GM23248 (cell line): ENCODE data around the gene TLL1. TPM values are rescaled to one million over a fixed set of nuclear protein-coding genes. Genes with fewer than 3 reads are reported as not detected.

Experiments
- DNase-seq: peaks from one replicate; pipeline ENCODE4 v3.0.0-alpha.2; 2015
- H2AFZ ChIP-seq: fragments of 200-600 bp; sonication (generic); 2 replicates; pipeline ENCODE4 v1.6.1; 2016; ENCODE audit warnings: antibody characterized with exemption
- H3F3A ChIP-seq: fragments of 200-600 bp; sonication (generic); 2 replicates; pipeline ENCODE4 v1.6.1; 2016; ENCODE audit warnings: mild to moderate bottlenecking, antibody characterized with exemption, mixed run types; ENCODE audit not compliant: insufficient read depth
- H3K27ac ChIP-seq: fragments of 200-600 bp; sonication (generic); 2 replicates; pipeline ENCODE4 v1.5.1; 2016; ENCODE audit warnings: mild to moderate bottlenecking
- H3K27me3 ChIP-seq: fragments of 200-600 bp; sonication (generic); replicated peaks from 2 replicates; pipeline ENCODE4 v1.6.1; 2016; ENCODE audit warnings: mild to moderate bottlenecking; ENCODE audit not compliant: insufficient read depth
- H3K36me3 ChIP-seq: fragments of 200-600 bp; sonication (generic); 2 replicates; pipeline ENCODE4 v1.6.1; 2016; ENCODE audit warnings: low read depth, mild to moderate bottlenecking
- H3K4me1 ChIP-seq: fragments of 200-600 bp; sonication (generic); 2 replicates; pipeline ENCODE4 v1.6.1; 2016; ENCODE audit warnings: mild to moderate bottlenecking; ENCODE audit not compliant: insufficient read depth
- H3K4me2 ChIP-seq: fragments of 200-600 bp; sonication (generic); one replicate; pipeline ENCODE4 v1.6.1; 2016; ENCODE audit warnings: mild to moderate bottlenecking; ENCODE audit not compliant: unreplicated experiment
- H3K4me3 ChIP-seq: fragments of 200-600 bp; sonication (generic); 2 replicates; pipeline ENCODE4 v1.5.1; 2016; ENCODE audit warnings: mild to moderate bottlenecking
- H3K79me2 ChIP-seq: fragments of 200-600 bp; sonication (generic); 2 replicates; pipeline ENCODE4 v1.6.1; 2016; ENCODE audit warnings: mild to moderate bottlenecking; ENCODE audit not compliant: insufficient read depth
- H3K9ac ChIP-seq: fragments of 200-600 bp; sonication (generic); 2 replicates; pipeline ENCODE4 v1.6.1; 2016; ENCODE audit warnings: mild to moderate bottlenecking
- H3K9me2 ChIP-seq: fragments of 200-600 bp; sonication (generic); 2 replicates; pipeline ENCODE4 v1.6.1; 2016; ENCODE audit warnings: mixed run types, mild to moderate bottlenecking, moderate library complexity; ENCODE audit not compliant: insufficient read depth
- H3K9me3 ChIP-seq: fragments of 200-600 bp; sonication (generic); one replicate; pipeline ENCODE4 v1.6.1; 2017; ENCODE audit warnings: low read depth
- H4K20me1 ChIP-seq: fragments of 200-600 bp; sonication (generic); 2 replicates; pipeline ENCODE4 v1.6.0; 2016; ENCODE audit not compliant: insufficient read depth
- EZH2 ChIP-seq: fragments of 200-600 bp; sonication (generic); IDR thresholded peaks from 2 replicates; pipeline ENCODE4 v1.6.1; 2018; ENCODE audit warnings: antibody characterized with exemption, mild to moderate bottlenecking; ENCODE audit not compliant: insufficient read depth, poor library complexity, severe bottlenecking
- EZH2phosphoT487 ChIP-seq: fragments of 200-600 bp; sonication (generic); IDR thresholded peaks from 2 replicates; pipeline ENCODE4 v1.6.1; 2018; ENCODE audit warnings: antibody characterized with exemption, moderate library complexity, mild to moderate bottlenecking, low read depth; ENCODE audit not compliant: insufficient read depth
- WGBS, 2 experiments: methylation state at CpG; one replicate each; pipeline ENCODE4 v1.1.6; 2015 to 2017; ENCODE audit warnings: low lambda C conversion rate in 2 of 2, low coverage in 1 of 2; ENCODE audit errors: missing lambda C conversion rate in 2 of 2; 5-methylcytosine and 5-hydroxymethylcytosine counted together
- in situ Hi-C: fragments of 300-500 bp; cut with MboI; formaldehyde crosslinking; loops from 2 replicates; pipeline ENCODE4 v1.15.0; 2020
- polyA plus RNA-seq: library from polyadenylated mRNA; unstranded; fragments of >200 nt; fragmentation: Nextera tagmentation; extraction: Ambion mirVana; gene quantifications from 2 replicates; pipeline ENCODE4 v1.2.1, GENCODE V29; 2016
- total RNA-seq: library from RNA; depleted of rRNA; stranded (reverse); fragments of >200 nt; shearing (Covaris generic); gene quantifications from 2 replicates; pipeline ENCODE4 v1.2.3, GENCODE V29; 2014

The TLL1 gene
- total and polyA plus RNA-seq, 2 experiments from 2014 or later, result not detected

- no peaks in the 10 kb centered on the region for H3K27me3 ChIP-seq
These were observed 97.8 kb downstream of the TLL1 start for GRCh38 chr4:165970703-165971420.

GRCh38 chr4:165971446-165971845, 98.4 kb downstream of the TLL1 start:
- WGBS, 2 experiments, result 27 to 29% methylated on average over 3 of the region's 3 CpGs
- no peak overlapping the region for H3K27ac ChIP-seq
- H3K36me3 ChIP-seq, result no peaks in the 10 kb centered on the region
- no peak overlapping the region for H3K4me2 ChIP-seq
- no peaks in the 10 kb centered on the region for H3K9me2 ChIP-seq
- no peaks in the 10 kb centered on the region for H3K79me2 ChIP-seq
- H3F3A ChIP-seq, result no peaks in the 10 kb centered on the region
- H4K20me1 ChIP-seq, result no peaks in the 10 kb centered on the region
- H3K4me1 ChIP-seq, result no peaks in the 10 kb centered on the region
- in situ Hi-C loops, result no loop called here
- TF ChIP-seq EZH2, result no peak
- no peak for TF ChIP-seq EZH2phosphoT487
- no peaks in the 10 kb centered on the region for H3K9me3 ChIP-seq
- no peaks in the 10 kb centered on the region for H3K27me3 ChIP-seq
- no peak overlapping the region for H3K9ac ChIP-seq
- H2AFZ ChIP-seq, result no peak overlapping the region
- no peak overlapping the region for H3K4me3 ChIP-seq
- no peak for DNase-seq

More at GRCh38 chr4:165970703-165971420, 97.8 kb downstream of the TLL1 start:
- in situ Hi-C loops, result no loop called here
- Histone ChIP-seq H3K9me2 (no peaks in the 10 kb centered on the region), H3K36me3 (no peaks in the 10 kb centered on the region), H3K9me3 (no peaks in the 10 kb centered on the region), H3K9ac (no peak overlapping the region), H3K4me1 (no peaks in the 10 kb centered on the region), H3K4me3 (no peak overlapping the region), H3K4me2 (no peak overlapping the region), H2AFZ (no peak overlapping the region), H4K20me1 (no peaks in the 10 kb centered on the region), H3K27ac (no peak overlapping the region), H3F3A (no peaks in the 10 kb centered on the region), H3K79me2 (no peaks in the 10 kb centered on the region)
- WGBS, 2 experiments, result 15 to 19% methylated on average over 4 of the region's 4 CpGs
- DNase-seq, result no peak
- TF ChIP-seq EZH2phosphoT487 (no peak), EZH2 (no peak)

GRCh38 chr4:165971933-165972332, 98.9 kb downstream of the TLL1 start:
- Histone ChIP-seq H3K4me3 (no peak overlapping the region), H3K9me2 (no peaks in the 10 kb centered on the region)
- TF ChIP-seq EZH2phosphoT487 (no peak), EZH2 (no peak)

DNA sequence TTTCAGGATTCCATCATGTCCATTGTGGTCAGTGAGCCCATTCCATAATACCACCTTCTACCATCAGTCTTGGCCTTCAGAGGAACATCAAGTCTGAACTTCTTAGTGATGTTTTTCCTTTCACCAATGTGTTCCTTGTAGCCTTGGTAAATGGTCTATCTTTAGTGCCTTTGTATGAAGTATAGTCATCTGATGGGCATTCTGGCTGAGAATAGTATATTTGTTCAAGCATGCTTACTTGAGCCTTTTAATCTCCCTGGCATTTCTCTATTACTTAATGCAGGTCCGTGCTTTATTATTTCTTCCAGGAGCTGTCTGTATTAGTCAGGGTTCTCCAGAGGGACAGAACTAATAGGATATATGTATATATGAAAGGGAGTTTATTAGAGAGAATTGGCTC, 99.7 kb downstream of the TLL1 start:
- DNase-seq, result no peak
- WGBS, 2 experiments, result 15 to 24% methylated on average over 1 of the region's 1 CpG
- Histone ChIP-seq H3K4me3 (no peak overlapping the region), H2AFZ (no peak overlapping the region), H3K27me3 (no peaks in the 10 kb centered on the region), H3K79me2 (no peaks in the 10 kb centered on the region), H3K9ac (no peak overlapping the region), H3F3A (no peaks in the 10 kb centered on the region), H3K36me3 (no peaks in the 10 kb centered on the region), H3K9me2 (no peaks in the 10 kb centered on the region), H4K20me1 (no peaks in the 10 kb centered on the region), H3K4me1 (no peaks in the 10 kb centered on the region), H3K27ac (no peak overlapping the region), H3K4me2 (no peak overlapping the region), H3K9me3 (no peaks in the 10 kb centered on the region)
- TF ChIP-seq EZH2phosphoT487, result no peak
- TF ChIP-seq EZH2, result no peak
- in situ Hi-C loops, result no loop called here

More at GRCh38 chr4:165971933-165972332, 98.9 kb downstream of the TLL1 start:
- 0% methylated on average over 2 of the region's 2 CpGs for WGBS, 2 experiments
- no peaks in the 10 kb centered on the region for H3K27me3 ChIP-seq
- H3K9me3 ChIP-seq, result no peaks in the 10 kb centered on the region
- H3F3A ChIP-seq, result no peaks in the 10 kb centered on the region
- no peak overlapping the region for H2AFZ ChIP-seq
- no peaks in the 10 kb centered on the region for H3K36me3 ChIP-seq
- H4K20me1 ChIP-seq, result no peaks in the 10 kb centered on the region
- no peak overlapping the region for H3K27ac ChIP-seq
- no peak overlapping the region for H3K4me2 ChIP-seq
- no peak overlapping the region for H3K9ac ChIP-seq
- DNase-seq, result no peak
- no peaks in the 10 kb centered on the region for H3K79me2 ChIP-seq
- H3K4me1 ChIP-seq, result no peaks in the 10 kb centered on the region
- in situ Hi-C loops, result no loop called here
